ENCODE measurements around the gene CD82.
A peak's percentile ranks its signal among the peaks of the same experiment; 100 is the strongest.

The CD82 gene, protein sequence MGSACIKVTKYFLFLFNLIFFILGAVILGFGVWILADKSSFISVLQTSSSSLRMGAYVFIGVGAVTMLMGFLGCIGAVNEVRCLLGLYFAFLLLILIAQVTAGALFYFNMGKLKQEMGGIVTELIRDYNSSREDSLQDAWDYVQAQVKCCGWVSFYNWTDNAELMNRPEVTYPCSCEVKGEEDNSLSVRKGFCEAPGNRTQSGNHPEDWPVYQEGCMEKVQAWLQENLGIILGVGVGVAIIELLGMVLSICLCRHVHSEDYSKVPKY

DNA sequence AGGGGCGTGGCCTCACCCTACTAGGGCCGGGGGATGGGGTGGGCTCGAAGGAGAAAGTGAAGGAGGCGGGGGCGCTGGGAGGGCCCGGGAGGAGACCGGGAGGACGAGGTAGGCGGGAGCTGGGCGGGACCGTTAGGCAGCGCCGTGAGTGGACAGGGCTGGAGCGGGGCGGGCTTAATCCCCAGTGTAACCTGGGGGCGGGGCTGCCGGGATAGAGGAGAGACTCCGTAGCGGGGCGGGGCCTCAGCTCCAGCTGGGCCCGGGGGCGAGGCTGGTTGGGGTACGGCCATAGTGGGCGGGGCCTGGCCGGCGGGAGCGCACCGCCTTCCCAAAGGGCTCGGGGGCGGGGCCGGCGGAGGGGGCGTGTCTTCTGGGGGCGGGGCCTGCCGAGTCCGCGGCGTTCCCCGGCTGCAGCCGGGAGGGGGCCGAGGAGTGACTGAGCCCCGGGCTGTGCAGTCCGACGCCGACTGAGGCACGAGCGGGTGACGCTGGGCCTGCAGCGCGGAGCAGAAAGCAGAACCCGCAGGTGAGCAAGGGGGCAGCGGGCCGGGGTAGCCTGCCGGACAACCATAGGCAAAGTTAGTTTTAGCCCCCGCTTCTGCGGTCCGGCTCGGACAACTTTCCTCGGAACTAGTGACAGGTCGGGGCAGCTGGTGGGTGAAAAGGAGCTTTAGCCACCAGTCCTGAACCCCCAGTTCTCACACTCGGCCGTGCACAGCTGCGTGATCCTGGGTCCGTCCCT, at the start of gene CD82:
TSS of gene CD82 (plus strand) at position 453 of the 742 bp plus-strand sequence. CDS start 29,000 bp downstream, outside the sequence.
- TF ChIP-seq CTCF (IDR thresholded peaks at IDR 0.05): peak; percentile 17; the same call in 1 of the 2 replicates

GRCh38 chr11:44516688-44517507, 48.6 kb upstream of the CD82 start:
- TF ChIP-seq CTCF (IDR thresholded peaks at IDR 0.05): no peak

- TF ChIP-seq CTCF (IDR thresholded peaks at IDR 0.05): no peak
These were observed 47.9 kb upstream of the CD82 start for GRCh38 chr11:44517541-44517940.

DNA sequence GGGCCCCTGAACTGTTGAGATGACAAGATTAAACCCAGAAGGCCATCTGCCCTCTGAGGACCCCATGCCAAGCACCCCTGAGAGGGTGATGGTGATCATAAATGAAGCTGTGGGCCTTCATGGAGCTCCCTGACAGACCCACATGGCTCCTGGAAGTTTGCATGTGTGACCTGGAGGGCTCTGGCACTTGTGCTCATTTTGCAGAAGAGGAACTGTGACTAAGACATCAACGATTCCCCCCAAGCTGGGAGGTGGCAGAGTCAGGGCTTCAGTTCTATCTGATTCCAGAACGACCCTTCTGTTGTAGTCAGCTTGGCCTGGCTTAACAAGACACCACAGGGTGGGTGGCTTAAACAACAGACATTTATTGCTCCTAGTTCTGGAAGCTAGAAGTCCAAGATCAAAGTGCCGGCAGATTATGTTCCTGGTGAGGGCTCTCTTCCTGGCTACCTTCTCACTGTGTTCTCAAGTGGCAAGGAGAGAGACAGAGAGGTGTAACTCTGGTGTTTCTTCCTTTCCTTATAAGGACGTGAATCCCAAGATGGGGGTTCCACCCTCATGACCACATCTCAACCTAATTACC, 46.4 kb upstream of the CD82 start:
- TF ChIP-seq CTCF (IDR thresholded peaks at IDR 0.05): no peak

- no peak for TF ChIP-seq CTCF (IDR thresholded peaks at IDR 0.05)
These were observed 45.3 kb upstream of the CD82 start for GRCh38 chr11:44519989-44520737.

DNA sequence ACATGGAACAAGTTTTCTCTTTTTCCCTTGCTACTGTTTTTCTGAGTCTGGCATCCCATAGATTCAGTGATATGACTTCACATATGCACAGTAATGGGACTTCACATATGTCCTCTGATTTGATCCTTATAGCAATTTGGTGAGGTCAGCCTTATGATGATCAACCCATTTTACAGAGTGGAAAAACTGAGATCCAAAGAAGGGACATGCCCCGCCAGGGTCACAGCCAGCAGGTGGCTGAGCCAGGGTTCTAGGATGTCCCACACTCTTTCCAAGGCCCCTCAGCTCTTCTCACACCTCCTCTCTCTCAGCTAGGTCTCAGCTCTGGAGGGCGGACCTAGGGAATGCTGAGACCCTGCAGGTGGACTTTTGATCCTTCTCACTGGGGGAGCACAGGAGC, 44.3 kb upstream of the CD82 start:
- no peak for TF ChIP-seq CTCF (IDR thresholded peaks at IDR 0.05)

Measured in LNCAP (cell line).